Measurements from ENCODE around the gene OR10AD1.
A peak's percentile ranks its signal among the peaks of the same experiment; 100 is the strongest.

The OR10AD1 gene

DNA sequence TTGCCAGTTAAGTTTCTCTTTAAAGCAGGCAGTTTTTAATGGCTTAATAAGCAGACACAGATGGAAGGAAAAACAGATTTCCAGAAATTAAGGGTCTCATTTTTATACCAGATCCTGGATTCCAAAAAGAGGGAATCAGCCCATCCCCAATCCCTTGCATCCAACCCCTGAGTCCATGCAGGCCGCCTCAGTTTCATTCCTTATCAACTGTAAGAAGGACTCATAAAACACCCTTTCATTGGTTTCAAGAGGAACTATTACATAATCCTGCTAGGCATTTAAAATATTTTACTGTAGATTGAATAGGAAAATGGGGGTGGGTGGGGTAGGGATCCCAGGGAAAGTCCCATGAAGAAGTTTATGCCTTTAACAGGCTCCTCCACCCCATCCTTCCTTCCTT lies 10.2 kb downstream of the OR10AD1 start:
- no peaks in the 10 kb centered on the region for H3K4me1 ChIP-seq (ENCODE audit: control insufficient read depth, insufficient read depth, low read length)
- H3K36me3 ChIP-seq (ENCODE audit: control insufficient read depth in 2 of 2, insufficient read depth in 2 of 2, low read length in 2 of 2): no peaks in the 10 kb centered on the region
- peaks cover 0 to 2% of the 10 kb centered on the region in 2 donors for H3K27me3 ChIP-seq (ENCODE audit: control insufficient read depth in 1 of 2, insufficient read depth in 2 of 2, low read length in 2 of 2)
- no peaks in the 10 kb centered on the region for H3K9me3 ChIP-seq (ENCODE audit: control insufficient read depth in 2 of 2, low read length in 2 of 2)
- no peak overlapping the region for H3K9ac ChIP-seq (ENCODE audit: low read length in 2 of 2)
- no peak overlapping the region for H3K4me3 ChIP-seq (ENCODE audit: low read length in 2 of 2)
- no peak overlapping the region for H3K27ac ChIP-seq (ENCODE audit: low read length)

GRCh38 chr12:48191096-48191495 lies 12.0 kb downstream of the OR10AD1 start:
- Histone ChIP-seq H3K4me1 (ENCODE audit: control insufficient read depth, insufficient read depth, low read length) (no peaks in the 10 kb centered on the region), H3K27me3 (ENCODE audit: control insufficient read depth in 1 of 2, insufficient read depth in 2 of 2, low read length in 2 of 2) (peaks cover 0 to 2% of the 10 kb centered on the region in 2 donors), H3K9me3 (ENCODE audit: control insufficient read depth in 2 of 2, low read length in 2 of 2) (no peaks in the 10 kb centered on the region), H3K36me3 (ENCODE audit: control insufficient read depth in 2 of 2, insufficient read depth in 2 of 2, low read length in 2 of 2) (no peaks in the 10 kb centered on the region), H3K27ac (ENCODE audit: low read length) (no peak overlapping the region), H3K4me3 (ENCODE audit: low read length in 2 of 2) (no peak overlapping the region), H3K9ac (ENCODE audit: low read length in 2 of 2) (no peak overlapping the region)

DNA sequence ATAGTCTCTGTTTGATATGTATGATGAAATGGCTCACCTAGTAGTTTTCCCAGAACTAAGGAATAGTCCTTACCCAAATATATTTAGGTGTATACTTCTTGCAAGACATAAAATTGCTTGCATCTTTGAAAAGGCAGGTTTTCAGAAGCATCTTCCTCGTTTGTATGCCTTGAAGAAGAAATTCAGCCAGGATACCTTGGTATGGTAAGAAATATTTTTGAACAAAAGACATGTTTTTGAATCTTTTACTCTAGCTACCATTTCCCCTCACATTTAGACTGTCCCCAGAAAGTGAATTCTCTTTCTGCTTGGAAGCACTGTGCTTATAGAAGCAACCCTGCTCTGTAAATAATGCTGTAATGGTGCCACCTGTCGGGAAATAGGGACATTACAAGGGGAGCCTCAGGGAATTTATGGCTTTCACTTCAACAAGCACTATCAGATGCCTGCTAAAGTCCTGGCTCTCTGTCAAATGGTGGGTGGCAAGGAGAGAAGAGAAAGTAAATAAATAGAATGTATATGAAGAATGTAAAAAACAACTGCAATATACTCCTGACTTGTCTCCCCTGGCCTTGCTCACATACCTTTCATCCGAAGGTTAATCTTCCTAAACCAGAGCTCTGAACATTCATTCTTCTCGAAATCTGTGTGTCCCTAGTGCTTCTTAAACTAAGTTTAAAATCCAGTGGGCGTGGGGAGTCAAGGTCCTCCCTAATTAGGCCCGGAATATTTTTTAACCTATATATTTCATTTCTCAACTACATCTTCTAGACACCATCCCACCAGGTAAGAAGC lies 13.6 kb downstream of the OR10AD1 start:
- H3K4me3 ChIP-seq (ENCODE audit: low read length in 2 of 2): no peak overlapping the region
- no peak overlapping the region for H3K27ac ChIP-seq (ENCODE audit: low read length)
- H3K36me3 ChIP-seq (ENCODE audit: control insufficient read depth in 2 of 2, insufficient read depth in 2 of 2, low read length in 2 of 2): no peaks in the 10 kb centered on the region
- H3K9ac ChIP-seq (ENCODE audit: low read length in 2 of 2): no peak overlapping the region
- no peaks in the 10 kb centered on the region for H3K9me3 ChIP-seq (ENCODE audit: control insufficient read depth in 2 of 2, low read length in 2 of 2)
- H3K4me1 ChIP-seq (ENCODE audit: control insufficient read depth, insufficient read depth, low read length): peaks cover 2% of the 10 kb centered on the region
- peaks cover 8 to 10% of the 10 kb centered on the region in 2 donors for H3K27me3 ChIP-seq (ENCODE audit: control insufficient read depth in 1 of 2, insufficient read depth in 2 of 2, low read length in 2 of 2)

DNA sequence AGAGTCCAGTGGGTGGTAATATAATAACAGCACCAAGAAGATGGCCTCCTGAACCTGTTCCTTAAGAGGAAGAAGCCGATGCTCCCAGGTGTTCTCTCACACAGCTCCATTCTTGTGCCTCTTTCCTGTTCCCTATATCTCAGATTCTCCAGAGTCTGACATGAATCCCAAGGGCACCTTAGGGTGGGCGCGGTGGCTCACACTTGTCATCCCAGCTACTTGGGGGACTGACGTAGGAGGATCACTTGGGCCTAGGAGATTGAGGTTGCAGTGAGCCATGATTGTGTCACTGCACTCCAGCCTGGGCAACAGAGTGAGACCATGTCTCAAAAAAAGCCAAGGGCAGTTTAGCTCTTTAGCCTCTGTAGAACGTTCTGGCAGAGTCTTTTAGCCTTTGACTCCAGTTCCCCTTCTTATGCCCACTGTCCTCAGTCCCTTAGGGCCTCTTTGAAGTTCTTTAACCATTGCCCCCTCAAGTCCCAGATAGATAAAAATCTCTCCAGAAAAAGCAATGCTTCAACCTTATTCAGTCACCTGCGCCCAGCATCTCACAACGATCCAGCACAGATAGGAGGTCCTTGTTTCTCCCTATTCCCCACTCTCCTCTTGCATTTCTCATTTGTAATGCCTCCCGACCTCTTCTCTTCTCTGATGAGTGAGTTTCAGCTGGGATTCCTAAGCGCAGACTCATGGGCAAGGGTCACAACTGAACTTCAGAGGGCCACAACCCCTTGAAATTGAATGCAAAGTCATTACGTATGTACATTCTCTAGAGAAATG lies 15.0 kb downstream of the OR10AD1 start:
- Histone ChIP-seq H3K9ac (ENCODE audit: low read length in 2 of 2) (no peak overlapping the region), H3K27me3 (ENCODE audit: control insufficient read depth in 1 of 2, insufficient read depth in 2 of 2, low read length in 2 of 2) (peaks cover 15 to 24% of the 10 kb centered on the region in 2 donors), H3K27ac (ENCODE audit: low read length) (no peak overlapping the region), H3K9me3 (ENCODE audit: control insufficient read depth in 2 of 2, low read length in 2 of 2) (no peaks in the 10 kb centered on the region), H3K36me3 (ENCODE audit: control insufficient read depth in 2 of 2, insufficient read depth in 2 of 2, low read length in 2 of 2) (no peaks in the 10 kb centered on the region), H3K4me1 (ENCODE audit: control insufficient read depth, insufficient read depth, low read length) (peaks cover 9% of the 10 kb centered on the region), H3K4me3 (ENCODE audit: low read length in 2 of 2) (no peak overlapping the region)

DNA sequence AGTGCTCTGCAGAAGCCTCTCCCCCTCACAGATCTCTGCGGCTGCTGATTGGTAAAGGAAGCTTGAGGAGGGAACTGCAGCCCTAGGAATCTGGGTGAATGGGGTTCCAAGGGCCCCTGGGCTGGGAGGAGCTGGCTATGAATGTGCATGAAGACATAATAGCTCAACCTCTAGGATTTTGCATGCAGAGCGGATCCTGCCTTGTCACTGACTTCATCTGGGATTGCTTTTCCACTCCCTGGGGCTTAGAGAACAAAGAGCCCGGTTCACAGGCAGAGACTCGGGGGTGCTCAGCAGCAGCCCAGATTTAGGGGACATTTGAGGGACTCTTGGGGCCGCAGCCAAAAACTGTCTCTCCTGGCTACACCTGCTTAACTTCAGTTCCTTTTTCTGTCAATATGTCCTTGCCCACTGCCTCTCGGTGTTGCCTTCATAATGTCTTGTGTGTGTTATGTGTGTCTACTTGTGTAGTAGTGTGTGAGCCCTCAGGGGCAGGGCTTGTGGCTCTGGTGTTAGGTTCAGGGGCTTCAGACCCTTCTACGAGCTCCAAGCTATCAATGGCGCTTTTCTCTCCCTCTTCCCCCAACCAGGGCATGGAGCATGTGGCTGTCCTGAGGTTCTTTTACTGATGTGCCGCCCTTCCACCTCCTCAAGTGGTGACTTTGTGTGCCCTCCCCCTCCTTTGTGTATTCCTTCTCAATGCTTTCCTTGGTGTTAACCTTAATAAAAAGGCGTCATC lies 17.7 kb downstream of the OR10AD1 start:
- peaks cover 30 to 48% of the 10 kb centered on the region in 2 donors for H3K27me3 ChIP-seq (ENCODE audit: control insufficient read depth in 1 of 2, insufficient read depth in 2 of 2, low read length in 2 of 2)
- no peak overlapping the region for H3K4me3 ChIP-seq (ENCODE audit: low read length in 2 of 2)
- H3K9me3 ChIP-seq (ENCODE audit: control insufficient read depth in 2 of 2, low read length in 2 of 2): no peaks in the 10 kb centered on the region
- H3K4me1 ChIP-seq (ENCODE audit: control insufficient read depth, insufficient read depth, low read length): peaks cover 17% of the 10 kb centered on the region
- no peak overlapping the region for H3K27ac ChIP-seq (ENCODE audit: low read length)
- H3K9ac ChIP-seq (ENCODE audit: low read length in 2 of 2): no peak overlapping the region
- H3K36me3 ChIP-seq (ENCODE audit: control insufficient read depth in 2 of 2, insufficient read depth in 2 of 2, low read length in 2 of 2): no peaks in the 10 kb centered on the region

DNA sequence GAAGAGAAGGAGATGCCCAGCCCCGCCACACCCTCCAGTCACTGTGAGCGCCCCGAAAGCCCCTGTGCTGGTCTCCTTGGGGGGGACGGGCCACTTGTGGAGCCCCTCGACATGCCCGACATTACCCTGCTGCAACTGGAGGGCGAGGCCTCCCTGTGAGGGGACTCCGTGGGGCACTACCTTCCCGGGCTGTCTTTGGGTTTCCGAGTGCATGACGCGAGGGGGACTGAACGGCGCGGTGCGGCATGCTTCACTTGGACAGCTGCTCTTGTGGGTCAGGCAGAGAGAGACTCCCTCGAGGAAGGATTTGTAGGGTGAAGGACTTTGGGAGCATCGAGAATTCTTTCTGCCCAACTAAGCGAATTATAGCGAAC lies 18.6 kb downstream of the OR10AD1 start:
- H3K9me3 ChIP-seq (ENCODE audit: control insufficient read depth in 2 of 2, low read length in 2 of 2): no peaks in the 10 kb centered on the region
- peaks cover 35 to 54% of the 10 kb centered on the region in 2 donors for H3K27me3 ChIP-seq (ENCODE audit: control insufficient read depth in 1 of 2, insufficient read depth in 2 of 2, low read length in 2 of 2)
- no peak overlapping the region for H3K9ac ChIP-seq (ENCODE audit: low read length in 2 of 2)
- peak overlapping the region in 1 of 2 donors; percentile 78 for H3K4me3 ChIP-seq (ENCODE audit: low read length in 2 of 2)
- H3K4me1 ChIP-seq (ENCODE audit: control insufficient read depth, insufficient read depth, low read length): peaks cover 17% of the 10 kb centered on the region
- no peak overlapping the region for H3K27ac ChIP-seq (ENCODE audit: low read length)
- no peaks in the 10 kb centered on the region for H3K36me3 ChIP-seq (ENCODE audit: control insufficient read depth in 2 of 2, insufficient read depth in 2 of 2, low read length in 2 of 2)

- H3K9me3 ChIP-seq (ENCODE audit: control insufficient read depth in 2 of 2, low read length in 2 of 2): no peaks in the 10 kb centered on the region
- H3K4me1 ChIP-seq (ENCODE audit: control insufficient read depth, insufficient read depth, low read length): peaks cover 17% of the 10 kb centered on the region
- H3K4me3 ChIP-seq (ENCODE audit: low read length in 2 of 2): peak overlapping the region; percentile 57 to 78
- H3K36me3 ChIP-seq (ENCODE audit: control insufficient read depth in 2 of 2, insufficient read depth in 2 of 2, low read length in 2 of 2): no peaks in the 10 kb centered on the region
- H3K27me3 ChIP-seq (ENCODE audit: control insufficient read depth in 1 of 2, insufficient read depth in 2 of 2, low read length in 2 of 2): peaks cover 35 to 54% of the 10 kb centered on the region in 2 donors
- no peak overlapping the region for H3K27ac ChIP-seq (ENCODE audit: low read length)
- no peak overlapping the region for H3K9ac ChIP-seq (ENCODE audit: low read length in 2 of 2)
Measured at GRCh38 chr12:48183876-48184548, 19.1 kb downstream of the OR10AD1 start.

DNA sequence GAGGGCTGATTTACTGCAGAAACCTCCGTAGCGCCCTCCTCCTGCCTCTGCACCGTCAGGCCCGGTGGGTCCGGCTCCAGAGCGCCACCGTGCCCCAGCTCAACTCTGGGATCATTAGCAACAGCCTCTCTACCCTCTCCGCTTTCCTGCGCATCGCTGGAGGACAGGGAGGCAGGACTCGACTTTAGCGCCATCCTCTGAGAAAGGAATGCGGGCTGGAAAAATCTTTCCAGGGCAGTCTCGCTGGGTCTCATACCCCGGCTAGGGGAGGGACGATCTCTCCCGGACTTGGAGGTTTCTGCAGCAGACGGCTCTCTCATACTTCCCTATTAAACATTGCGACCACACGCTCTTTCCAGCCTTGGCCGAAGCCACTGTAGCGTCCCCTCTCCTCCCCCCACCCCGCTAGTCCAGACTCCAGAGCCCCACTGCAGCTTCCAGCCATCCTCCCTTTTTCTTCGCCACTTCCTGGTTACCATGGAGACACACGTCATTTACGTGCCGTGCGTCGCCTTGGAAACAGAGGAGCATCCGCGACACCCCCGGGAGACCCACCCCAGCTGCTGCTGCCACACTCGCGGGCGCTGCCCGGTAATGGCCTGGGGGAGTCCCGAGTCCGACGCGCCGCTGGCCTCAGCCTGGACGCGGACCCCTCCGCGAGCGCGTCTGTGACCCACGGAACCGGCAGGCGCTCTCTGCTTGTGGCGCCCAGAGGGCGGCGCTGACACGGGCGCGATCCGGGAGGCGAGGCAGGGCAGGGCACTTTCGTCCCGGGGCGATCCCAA lies 19.8 kb downstream of the OR10AD1 start, which contains the start of gene CCDC184:
Gene CCDC184, plus strand, starts transcription at position 554 of the 785 bp plus-strand sequence. CDS start 479 bp downstream, outside the sequence.
- peaks cover 35 to 60% of the 10 kb centered on the region in 2 donors for H3K27me3 ChIP-seq (ENCODE audit: control insufficient read depth in 1 of 2, insufficient read depth in 2 of 2, low read length in 2 of 2)
- H3K4me3 ChIP-seq (ENCODE audit: low read length in 2 of 2): peak within 1 kb of the TSS; percentile 57 to 78
- H3K9me3 ChIP-seq (ENCODE audit: control insufficient read depth in 2 of 2, low read length in 2 of 2): no peaks in the 10 kb centered on the region
- H3K4me1 ChIP-seq (ENCODE audit: control insufficient read depth, insufficient read depth, low read length): peaks cover 17% of the 10 kb centered on the region
- H3K9ac ChIP-seq (ENCODE audit: low read length in 2 of 2): peak within 1 kb of the TSS in 1 of 2 donors; percentile 47
- no peaks in the 10 kb centered on the region for H3K36me3 ChIP-seq (ENCODE audit: control insufficient read depth in 2 of 2, insufficient read depth in 2 of 2, low read length in 2 of 2)
- no peak within 1 kb of the TSS for H3K27ac ChIP-seq (ENCODE audit: low read length)

- Histone ChIP-seq H3K4me3 (ENCODE audit: low read length in 2 of 2) (peak overlapping the region; percentile 57 to 78), H3K9me3 (ENCODE audit: control insufficient read depth in 2 of 2, low read length in 2 of 2) (no peaks in the 10 kb centered on the region), H3K4me1 (ENCODE audit: control insufficient read depth, insufficient read depth, low read length) (peaks cover 17% of the 10 kb centered on the region), H3K36me3 (ENCODE audit: control insufficient read depth in 2 of 2, insufficient read depth in 2 of 2, low read length in 2 of 2) (no peaks in the 10 kb centered on the region), H3K27ac (ENCODE audit: low read length) (no peak overlapping the region), H3K9ac (ENCODE audit: low read length in 2 of 2) (peak overlapping the region in 1 of 2 donors; percentile 47), H3K27me3 (ENCODE audit: control insufficient read depth in 1 of 2, insufficient read depth in 2 of 2, low read length in 2 of 2) (peaks cover 35 to 62% of the 10 kb centered on the region in 2 donors)
Measured at GRCh38 chr12:48182631-48183030, 20.5 kb downstream of the OR10AD1 start.

Measured in stomach smooth muscle (tissue), 2 donors.